Prostate gland (tissue), 2 donors: ENCODE results near the gene ROBO1.

ENCODE experiments used
- CTCF ChIP-seq, 4 experiments: fragments of 200-600 bp in 2 of 4; fragments of 450-650 bp in 2 of 4; sonication (generic) in 2 of 4; IDR thresholded peaks; 1 replicate in 3 of 4; 2 replicates in 1 of 4; pipeline ENCODE4 v1.5.1; 2016 to 2019; ENCODE audit warnings: antibody characterized with exemption in 4 of 4, mild to moderate bottlenecking in 2 of 4, moderate library complexity in 2 of 4
- POLR2AphosphoS5 ChIP-seq: sonication (generic); formaldehyde crosslinking; IDR thresholded peaks from one replicate; pipeline ENCODE4 v1.6.1; 2017; ENCODE audit warnings: antibody characterized with exemption

- no peak for TF ChIP-seq CTCF (IDR thresholded peaks at IDR 0.05)
- TF ChIP-seq POLR2AphosphoS5 = no peak
Measured at GRCh38 chr3:79414035-79414434, 353.8 kb downstream of the ROBO1 start.
